Transverse colon (tissue), 3 donors: ENCODE data around the gene ENPP3.
"Not testable (repeated sequence)": the region's sequence is repeated elsewhere in the genome, so short reads cannot be mapped to it uniquely, and the experiment has no call there.

Experiments
- POLR2A ChIP-seq: fragments of 450-650 bp; IDR thresholded peaks from one replicate; pipeline ENCODE4 v1.6.1; 2016; ENCODE audit warnings: antibody characterized with exemption, mild to moderate bottlenecking, moderate library complexity
- TF ChIP-seq, protein P1 (sequence below), 5 experiments: fragments of 200-600 bp in 3 of 5; fragments of 450-650 bp in 2 of 5; sonication (generic) in 3 of 5; IDR thresholded peaks; 1 replicate in 2 of 5; 2 replicates in 3 of 5; pipeline ENCODE4 v1.5.1; 2016 to 2017; ENCODE audit warnings: antibody characterized with exemption in 5 of 5, inconsistent platforms in 3 of 5, mild to moderate bottlenecking in 2 of 5, moderate library complexity in 1 of 5

DNA sequence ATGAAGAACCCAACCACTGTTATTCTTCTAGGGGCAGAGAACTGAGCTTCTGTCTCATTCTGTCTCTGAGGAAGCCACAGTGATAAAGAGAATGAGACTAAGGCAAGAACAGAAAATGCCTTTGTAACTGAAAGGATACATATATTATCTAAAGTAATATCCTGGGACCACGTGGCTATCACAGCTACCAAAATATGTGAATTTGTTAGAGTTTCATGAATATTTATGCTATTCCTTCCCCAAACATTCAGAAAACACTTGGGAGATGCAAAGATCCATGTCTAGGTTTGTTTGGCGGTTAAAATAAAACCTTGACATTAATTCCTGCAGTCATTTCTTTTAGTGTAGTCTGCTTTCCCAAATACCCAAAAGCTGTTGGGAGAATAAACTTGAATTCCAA is 66.8 kb downstream of the ENPP3 start:
- TF ChIP-seq POLR2A, result not testable (repeated sequence)
- TF ChIP-seq, protein P1, sequence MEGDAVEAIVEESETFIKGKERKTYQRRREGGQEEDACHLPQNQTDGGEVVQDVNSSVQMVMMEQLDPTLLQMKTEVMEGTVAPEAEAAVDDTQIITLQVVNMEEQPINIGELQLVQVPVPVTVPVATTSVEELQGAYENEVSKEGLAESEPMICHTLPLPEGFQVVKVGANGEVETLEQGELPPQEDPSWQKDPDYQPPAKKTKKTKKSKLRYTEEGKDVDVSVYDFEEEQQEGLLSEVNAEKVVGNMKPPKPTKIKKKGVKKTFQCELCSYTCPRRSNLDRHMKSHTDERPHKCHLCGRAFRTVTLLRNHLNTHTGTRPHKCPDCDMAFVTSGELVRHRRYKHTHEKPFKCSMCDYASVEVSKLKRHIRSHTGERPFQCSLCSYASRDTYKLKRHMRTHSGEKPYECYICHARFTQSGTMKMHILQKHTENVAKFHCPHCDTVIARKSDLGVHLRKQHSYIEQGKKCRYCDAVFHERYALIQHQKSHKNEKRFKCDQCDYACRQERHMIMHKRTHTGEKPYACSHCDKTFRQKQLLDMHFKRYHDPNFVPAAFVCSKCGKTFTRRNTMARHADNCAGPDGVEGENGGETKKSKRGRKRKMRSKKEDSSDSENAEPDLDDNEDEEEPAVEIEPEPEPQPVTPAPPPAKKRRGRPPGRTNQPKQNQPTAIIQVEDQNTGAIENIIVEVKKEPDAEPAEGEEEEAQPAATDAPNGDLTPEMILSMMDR (IDR thresholded peaks at IDR 0.05), result not testable (repeated sequence)
